Measurements from ENCODE around the gene COL24A1. TPM values are rescaled to one million over a fixed set of nuclear protein-coding genes. Genes with fewer than 3 reads are reported as not detected.

COL24A1 gene
- total and polyA plus RNA-seq, 2 of the 13 experiments (the other 11 are each of a cell fraction or from before 2014, with no cell fraction given): 0.04 to 0.13 TPM

DNA sequence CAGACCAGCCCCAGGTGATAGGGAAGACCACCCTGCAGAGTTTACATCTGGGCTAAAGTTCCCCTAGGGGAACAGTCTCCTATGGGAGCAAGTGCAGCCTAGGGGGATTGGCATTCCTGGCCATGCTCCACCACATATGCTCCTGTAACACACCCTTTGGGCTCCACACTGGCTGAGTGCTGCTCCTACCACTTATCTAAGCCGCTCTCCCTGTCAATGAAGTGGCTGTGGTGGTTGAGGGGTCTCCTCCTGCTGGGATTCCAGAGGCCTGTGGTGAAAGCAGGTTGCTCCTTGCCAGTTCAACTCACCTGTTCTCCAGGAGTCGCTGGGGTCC is 51.1 kb downstream of the COL24A1 start (continued):
- TF ChIP-seq ZNF580 (CRISPR knock-in tag; IDR thresholded peaks at IDR 0.05; ENCODE audit: borderline replicate concordance, low read depth) (no peak), CCAR2 (optimal IDR thresholded peaks at IDR 0.05; ENCODE audit: low read depth, low read length) (no peak)

DNA sequence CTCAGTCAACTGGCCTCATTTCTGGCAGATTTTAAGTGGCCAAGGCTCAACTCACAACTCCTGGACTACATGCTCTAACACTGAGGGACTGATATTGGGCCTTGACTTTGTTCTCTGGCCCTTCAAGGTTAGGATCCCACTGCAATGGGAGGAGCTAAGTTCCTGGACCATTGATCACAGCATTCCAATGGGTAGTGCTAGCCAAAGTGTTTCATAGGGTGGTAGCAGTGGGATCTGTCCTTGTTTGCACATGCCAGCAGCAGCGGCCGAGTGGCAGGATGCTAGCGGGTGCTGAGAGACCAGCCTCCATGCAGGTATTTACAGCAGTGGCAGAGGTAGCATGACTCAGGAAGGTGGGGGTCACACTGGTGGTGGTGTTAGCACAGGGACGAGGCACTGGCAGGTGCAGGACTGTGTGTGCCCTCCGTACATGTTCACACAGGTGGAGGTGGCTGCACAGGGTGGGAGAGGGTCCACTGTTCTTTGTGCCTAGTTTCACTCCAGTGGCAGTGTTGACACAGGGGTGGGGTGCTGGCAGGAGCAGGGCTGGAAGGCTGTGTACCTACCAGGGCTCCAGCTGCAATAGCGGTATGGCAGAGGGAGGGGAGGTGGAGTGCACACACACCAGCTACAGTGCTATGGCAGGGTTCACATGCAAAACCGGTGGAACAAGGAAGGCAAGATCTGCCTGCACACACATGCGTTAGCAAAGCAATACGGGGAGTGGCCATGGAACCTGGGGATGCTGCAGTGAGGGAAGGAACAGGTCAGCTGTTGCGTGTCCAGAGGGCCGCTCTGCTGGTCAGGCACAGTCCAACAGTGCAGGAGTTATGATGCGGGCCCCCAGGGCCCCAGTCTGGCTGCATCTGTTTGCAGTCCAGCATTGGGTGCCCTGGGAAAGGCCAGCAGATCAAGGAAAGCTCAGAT is 51.7 kb downstream of the COL24A1 start:
- CTCF ChIA-PET (ENCODE audit: low intra/inter-chr PET ratio, low total read pairs): no interaction called here
- Histone ChIP-seq H3K79me2 (ENCODE audit: insufficient read depth, low read length) (no peaks in the 10 kb centered on the region), H3K36me3 (replicated peaks in 1 of 2; ENCODE audit: control insufficient read depth in 1 of 2, insufficient read depth in 2 of 2, low read length in 2 of 2) (no peaks in the 10 kb centered on the region), H3K9me3 (ENCODE audit: low read length) (no peaks in the 10 kb centered on the region), H4K20me1 (ENCODE audit: insufficient read depth, low read length) (no peaks in the 10 kb centered on the region), H3K4me3 (replicated peaks in 1 of 3; ENCODE audit: insufficient read depth in 1 of 3, low read depth in 2 of 3, low read length in 3 of 3) (no peak overlapping the region), H2AFZ (ENCODE audit: low read length) (no peak overlapping the region), H3K4me2 (ENCODE audit: low read depth, low read length) (no peak overlapping the region), H3K4me1 (ENCODE audit: insufficient read depth, low read length) (no peaks in the 10 kb centered on the region), H3K27me3 (ENCODE audit: control insufficient read depth in 1 of 2, insufficient read depth in 2 of 2, low read length in 2 of 2) (no peaks in the 10 kb centered on the region), H3K9ac (ENCODE audit: insufficient read depth, low read depth, low read length) (no peak overlapping the region), H3K27ac (ENCODE audit: extremely low read length, insufficient read depth, low read length) (no peak overlapping the region)
- in situ Hi-C loops (cut with HindIII; ENCODE audit: extremely low pct_ligation_motif_present, low pct_unique_long_range_greater_than_20kb) (no loop called here), intact Hi-C loops (cut with micrococcal nuclease; ENCODE audit: unreplicated experiment) (no loop called here)
- POLR2A ChIA-PET: no interaction called here
- DNase-seq (ENCODE audit: low spot score) (no peak), FAIRE-seq (no peak), ATAC-seq (peak; percentile 60)
- WGBS (ENCODE audit: low lambda C conversion rate): 14% methylated on average over 6 of the region's 12 CpGs
- TF ChIP-seq ZNF749 (CRISPR knock-in tag; IDR thresholded peaks at IDR 0.05; ENCODE audit: borderline replicate concordance): no peak
- TF ChIP-seq REXO4 (CRISPR knock-in tag; IDR thresholded peaks at IDR 0.05; ENCODE audit: borderline replicate concordance): no peak
- no peak for TF ChIP-seq ZNF570 (CRISPR knock-in tag; IDR thresholded peaks at IDR 0.05; ENCODE audit: borderline replicate concordance)
- no TSS peak for BruUV-seq (replicated peaks)

DNA sequence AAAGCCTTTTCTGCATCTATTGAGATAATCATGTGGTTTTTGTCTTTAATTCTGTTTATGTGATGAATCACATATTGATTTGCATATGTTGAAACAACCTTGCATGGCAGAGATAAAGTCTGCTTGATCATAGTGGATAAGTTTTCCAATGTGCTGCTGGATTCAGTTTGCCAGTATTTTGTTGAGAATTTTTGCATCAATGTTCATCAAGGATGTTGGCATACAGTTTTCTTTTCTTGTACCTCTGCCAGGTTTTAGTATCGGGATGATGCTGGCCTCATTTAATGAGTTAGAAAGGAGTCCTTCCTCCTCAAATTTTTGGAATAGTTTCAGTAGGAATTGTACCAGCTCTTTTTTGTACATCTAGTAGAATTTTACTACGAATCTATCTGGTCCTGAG is 55.0 kb downstream of the COL24A1 start:
- Histone ChIP-seq H3K4me1 (ENCODE audit: insufficient read depth, low read length) (no peaks in the 10 kb centered on the region), H3K36me3 (replicated peaks in 1 of 2; ENCODE audit: control insufficient read depth in 1 of 2, insufficient read depth in 2 of 2, low read length in 2 of 2) (no peaks in the 10 kb centered on the region), H4K20me1 (ENCODE audit: insufficient read depth, low read length) (no peaks in the 10 kb centered on the region), H3K79me2 (ENCODE audit: insufficient read depth, low read length) (no peaks in the 10 kb centered on the region), H3K9me3 (ENCODE audit: low read length) (no peaks in the 10 kb centered on the region), H3K27me3 (ENCODE audit: control insufficient read depth in 1 of 2, insufficient read depth in 2 of 2, low read length in 2 of 2) (no peaks in the 10 kb centered on the region), H3K9ac (ENCODE audit: insufficient read depth, low read depth, low read length) (no peak overlapping the region), H3K4me3 (replicated peaks in 1 of 3; ENCODE audit: insufficient read depth in 1 of 3, low read depth in 2 of 3, low read length in 3 of 3) (no peak overlapping the region), H3K27ac (ENCODE audit: extremely low read length, insufficient read depth, low read length) (no peak overlapping the region), H3K4me2 (ENCODE audit: low read depth, low read length) (no peak overlapping the region), H2AFZ (ENCODE audit: low read length) (no peak overlapping the region)
- DNase-seq (ENCODE audit: low spot score) (no peak), ATAC-seq (no peak), FAIRE-seq (no peak)
- no TSS peak for BruUV-seq (replicated peaks)
- CTCF ChIA-PET (ENCODE audit: low intra/inter-chr PET ratio, low total read pairs): no interaction called here
- in situ Hi-C loops (cut with HindIII; ENCODE audit: extremely low pct_ligation_motif_present, low pct_unique_long_range_greater_than_20kb): no loop called here
- WGBS (ENCODE audit: low lambda C conversion rate): 0% methylated on average over 2 of the region's 2 CpGs
- intact Hi-C loops (cut with micrococcal nuclease; ENCODE audit: unreplicated experiment): no loop called here
- no peak for TF ChIP-seq HNF4A (CRISPR knock-in tag; IDR thresholded peaks at IDR 0.05)
- TF ChIP-seq ZNF546 (CRISPR knock-in tag; conservative IDR thresholded peaks at IDR 0.05): no peak
- TF ChIP-seq ZNF605 (CRISPR knock-in tag; IDR thresholded peaks at IDR 0.05): no peak
- no peak for TF ChIP-seq NFYB (CRISPR knock-in tag; IDR thresholded peaks at IDR 0.05)
- no peak for TF ChIP-seq SYNCRIP (IDR thresholded peaks at IDR 0.05; ENCODE audit: insufficient read depth, low read depth, low read length)
- TF ChIP-seq CENPX (CRISPR knock-in tag; IDR thresholded peaks at IDR 0.05): no peak
- no peak for TF ChIP-seq CBX2 (IDR thresholded peaks at IDR 0.05; ENCODE audit: low read depth, low read length)
- TF ChIP-seq CBX2 (CRISPR knock-in tag; IDR thresholded peaks at IDR 0.05; ENCODE audit: low read depth): no peak
- no peak for TF ChIP-seq ZNF558 (CRISPR knock-in tag; IDR thresholded peaks at IDR 0.05; ENCODE audit: borderline replicate concordance)
- no peak for TF ChIP-seq IKZF4 (CRISPR knock-in tag; IDR thresholded peaks at IDR 0.05; ENCODE audit: borderline replicate concordance, low read depth, not compliant biosample characterization)
- POLR2A ChIA-PET: no interaction called here
